Activated naive CD4-positive, alpha-beta T cell treated with anti-CD3 and anti-CD28 coated beads, Interleukin-2, amount 10 ng/mL, durations not matched to agents 7 days and 5 days (primary cell): ENCODE results near the gene SMIM9.
"Not testable (repeated sequence)": the region's sequence is repeated elsewhere in the genome, so short reads cannot be mapped to it uniquely, and the experiment has no call there.

Experiments
- CTCF ChIA-PET: fragments of 350-600 bp; sonication (Branson Sonifier 250); formaldehyde crosslinking; loops from one replicate; lab custom pipeline; 2021; ENCODE audit warnings: antibody characterized with exemption; lab: Charles Lee
- DNase-seq: peaks from one replicate; pipeline ENCODE4 v3.0.0-alpha.2; 2020
- H3K27ac Mint-ChIP-seq: one replicate; pipeline ENCODE4 v1.8.0; 2021; ENCODE audit warnings: mild to moderate bottlenecking, moderate library complexity, mixed read lengths
- H3K27me3 Mint-ChIP-seq: one replicate; pipeline ENCODE4 v1.8.0; 2021; ENCODE audit warnings: mild to moderate bottlenecking, mixed read lengths
- H3K36me3 Mint-ChIP-seq: one replicate; pipeline ENCODE4 v1.8.0; 2021; ENCODE audit warnings: mixed read lengths
- H3K4me1 Mint-ChIP-seq: one replicate; pipeline ENCODE4 v1.8.0; 2021; ENCODE audit warnings: mixed read lengths
- H3K4me3 Mint-ChIP-seq: one replicate; pipeline ENCODE4 v1.8.0; 2021; ENCODE audit warnings: mild to moderate bottlenecking, moderate library complexity, mixed read lengths
- H3K9me3 Mint-ChIP-seq: one replicate; pipeline ENCODE4 v1.8.0; 2021; ENCODE audit warnings: mixed read lengths

Gene SMIM9

GRCh38 chrX:154824638-154825037, 9.8 kb downstream of the SMIM9 start:
- peaks cover 23% of the 10 kb centered on the region for H3K4me1 Mint-ChIP-seq

GRCh38 chrX:154822029-154822428, 12.4 kb downstream of the SMIM9 start:
- Mint-ChIP-seq H3K27me3 (peaks cover 15% of the 10 kb centered on the region), H3K4me1 (peaks cover 2% of the 10 kb centered on the region), H3K9me3 (no peaks in the 10 kb centered on the region), H3K27ac (no peak overlapping the region), H3K4me3 (no peak overlapping the region), H3K36me3 (no peaks in the 10 kb centered on the region)
- DNase-seq: no peak
- CTCF ChIA-PET: no interaction called here

More at GRCh38 chrX:154824638-154825037, 9.8 kb downstream of the SMIM9 start:
- Mint-ChIP-seq H3K36me3 (no peaks in the 10 kb centered on the region), H3K27me3 (peaks cover 12% of the 10 kb centered on the region), H3K27ac (no peak overlapping the region), H3K4me3 (no peak overlapping the region), H3K9me3 (no peaks in the 10 kb centered on the region)
- DNase-seq: no peak
- CTCF ChIA-PET: no interaction called here

- Mint-ChIP-seq H3K36me3 (no peaks in the 10 kb centered on the region), H3K4me1 (no peaks in the 10 kb centered on the region), H3K27ac (no peak overlapping the region), H3K4me3 (no peak overlapping the region), H3K9me3 (no peaks in the 10 kb centered on the region), H3K27me3 (peaks cover 16% of the 10 kb centered on the region)
- CTCF ChIA-PET: no interaction called here
- no peak for DNase-seq
Measured at GRCh38 chrX:154821523-154821922, 12.9 kb downstream of the SMIM9 start.

GRCh38 chrX:154819771-154820341, 14.6 kb downstream of the SMIM9 start:
- no peaks in the 10 kb centered on the region for H3K4me1 Mint-ChIP-seq
- CTCF ChIA-PET: no interaction called here
- H3K4me3 Mint-ChIP-seq: no peak overlapping the region
- peaks cover 16% of the 10 kb centered on the region for H3K27me3 Mint-ChIP-seq
- H3K9me3 Mint-ChIP-seq: no peaks in the 10 kb centered on the region
- DNase-seq: no peak
- H3K27ac Mint-ChIP-seq: no peak overlapping the region
- H3K36me3 Mint-ChIP-seq: no peaks in the 10 kb centered on the region

- no peak for DNase-seq
- no peaks in the 10 kb centered on the region for H3K4me1 Mint-ChIP-seq
- H3K4me3 Mint-ChIP-seq: no peak overlapping the region
- no peaks in the 10 kb centered on the region for H3K36me3 Mint-ChIP-seq
- H3K27ac Mint-ChIP-seq: no peak overlapping the region
- CTCF ChIA-PET: no interaction called here
- H3K27me3 Mint-ChIP-seq: peaks cover 16% of the 10 kb centered on the region
- no peaks in the 10 kb centered on the region for H3K9me3 Mint-ChIP-seq
Measured at GRCh38 chrX:154818916-154819770, 15.3 kb downstream of the SMIM9 start.

GRCh38 chrX:154817048-154817618, 17.3 kb downstream of the SMIM9 start:
- H3K36me3 Mint-ChIP-seq, H3K4me1 Mint-ChIP-seq, DNase-seq, H3K4me3 Mint-ChIP-seq, H3K27ac Mint-ChIP-seq, CTCF ChIA-PET, H3K9me3 Mint-ChIP-seq: not testable (repeated sequence)
- H3K27me3 Mint-ChIP-seq: peaks cover 17% of the 10 kb centered on the region

GRCh38 chrX:154816326-154816898, 18.1 kb downstream of the SMIM9 start:
- H3K27me3 Mint-ChIP-seq: peaks cover 16% of the 10 kb centered on the region
- H3K4me1 Mint-ChIP-seq, H3K27ac Mint-ChIP-seq, H3K9me3 Mint-ChIP-seq, CTCF ChIA-PET, H3K36me3 Mint-ChIP-seq, DNase-seq, H3K4me3 Mint-ChIP-seq: not testable (repeated sequence)

GRCh38 chrX:154815274-154815818, 19.1 kb downstream of the SMIM9 start:
- Mint-ChIP-seq H3K27ac (no peak overlapping the region), H3K9me3 (no peaks in the 10 kb centered on the region), H3K4me3 (no peak overlapping the region), H3K27me3 (peaks cover 15% of the 10 kb centered on the region), H3K36me3 (no peaks in the 10 kb centered on the region), H3K4me1 (no peaks in the 10 kb centered on the region)
- CTCF ChIA-PET: no interaction called here
- DNase-seq: no peak

- DNase-seq: no peak
- H3K4me1 Mint-ChIP-seq: peaks cover 10% of the 10 kb centered on the region
- CTCF ChIA-PET: no interaction called here
- H3K27ac Mint-ChIP-seq: no peak overlapping the region
- H3K4me3 Mint-ChIP-seq: no peak overlapping the region
- peaks cover 9% of the 10 kb centered on the region for H3K27me3 Mint-ChIP-seq
- H3K9me3 Mint-ChIP-seq: no peaks in the 10 kb centered on the region
- no peaks in the 10 kb centered on the region for H3K36me3 Mint-ChIP-seq
Measured at GRCh38 chrX:154813801-154814200, 20.7 kb downstream of the SMIM9 start.

- peaks cover 10% of the 10 kb centered on the region for H3K4me1 Mint-ChIP-seq
- CTCF ChIA-PET: interaction anchor here (0.6 to 0.7 kb wide), 2 partner anchors 10 to 1887 kb away, joined by 3 read pairs; no protein-coding TSS in a partner anchor
Measured at GRCh38 chrX:154812341-154813101, 21.9 kb downstream of the SMIM9 start.

GRCh38 chrX:154809939-154810665, 24.4 kb downstream of the SMIM9 start:
- no peak overlapping the region for H3K27ac Mint-ChIP-seq
- peaks cover 5% of the 10 kb centered on the region for H3K9me3 Mint-ChIP-seq
- peaks cover 17% of the 10 kb centered on the region for H3K4me1 Mint-ChIP-seq
- no peak for DNase-seq
- no peak overlapping the region for H3K4me3 Mint-ChIP-seq
- CTCF ChIA-PET: interaction anchor here (0.6 to 1.3 kb wide), 2 partner anchors 61 to 90 kb away, joined by 3 to 4 read pairs; no protein-coding TSS in a partner anchor
- H3K27me3 Mint-ChIP-seq: peaks cover 14% of the 10 kb centered on the region
- H3K36me3 Mint-ChIP-seq: no peaks in the 10 kb centered on the region

More at GRCh38 chrX:154812341-154813101, 21.9 kb downstream of the SMIM9 start:
- Mint-ChIP-seq H3K4me3 (no peak overlapping the region), H3K9me3 (no peaks in the 10 kb centered on the region), H3K27me3 (peaks cover 11% of the 10 kb centered on the region), H3K36me3 (no peaks in the 10 kb centered on the region), H3K27ac (no peak overlapping the region)
- DNase-seq: no peak

- CTCF ChIA-PET: no interaction called here
- no peak overlapping the region for H3K27ac Mint-ChIP-seq
- H3K4me3 Mint-ChIP-seq: no peak overlapping the region
- no peaks in the 10 kb centered on the region for H3K36me3 Mint-ChIP-seq
- H3K4me1 Mint-ChIP-seq: peaks cover 43% of the 10 kb centered on the region
- DNase-seq: no peak
- peaks cover 5% of the 10 kb centered on the region for H3K9me3 Mint-ChIP-seq
- H3K27me3 Mint-ChIP-seq: peaks cover 9% of the 10 kb centered on the region
Measured at GRCh38 chrX:154806837-154807501, 27.5 kb downstream of the SMIM9 start.

- peaks cover 5% of the 10 kb centered on the region for H3K9me3 Mint-ChIP-seq
- H3K36me3 Mint-ChIP-seq: no peaks in the 10 kb centered on the region
- H3K27ac Mint-ChIP-seq: peak overlapping the region; percentile 46
- H3K4me3 Mint-ChIP-seq: peak overlapping the region; percentile 76
- H3K27me3 Mint-ChIP-seq: peaks cover 9% of the 10 kb centered on the region
- CTCF ChIA-PET: interaction anchor here (1.0 kb wide), 1 partner anchor 57 kb away, joined by 5 read pairs; no protein-coding TSS in a partner anchor
- H3K4me1 Mint-ChIP-seq: peaks cover 52% of the 10 kb centered on the region
- no peak for DNase-seq
Measured at GRCh38 chrX:154805696-154806091, 28.8 kb downstream of the SMIM9 start.
